Stimulated activated CD4-positive, alpha-beta T cell treated with anti-CD3 and anti-CD28 coated beads, Interleukin-4, amount 100 ng/mL, for 24 hours (primary cell): ENCODE data around the gene KANK4.
"Not testable (repeated sequence)": the region's sequence is repeated elsewhere in the genome, so short reads cannot be mapped to it uniquely, and the experiment has no call there.

ENCODE experiments used
- DNase-seq: peaks from one replicate; pipeline ENCODE4 v3.0.0-alpha.2; 2020

The KANK4 gene

GRCh38 chr1:62234688-62235087 lies 84.5 kb downstream of the KANK4 start:
- DNase-seq: no peak

- DNase-seq: no peak
These were observed 85.2 kb downstream of the KANK4 start for GRCh38 chr1:62233926-62234450.

GRCh38 chr1:62232871-62233278 lies 86.4 kb downstream of the KANK4 start:
- DNase-seq: no peak

- DNase-seq: no peak
These were observed 88.5 kb downstream of the KANK4 start for GRCh38 chr1:62230718-62231117.

- no peak for DNase-seq
These were observed 89.3 kb downstream of the KANK4 start for GRCh38 chr1:62229932-62230331.

GRCh38 chr1:62229468-62229867 lies 89.8 kb downstream of the KANK4 start:
- no peak for DNase-seq

- no peak for DNase-seq
These were observed 90.4 kb downstream of the KANK4 start for GRCh38 chr1:62228883-62229187.

- DNase-seq: no peak
These were observed 90.9 kb downstream of the KANK4 start for GRCh38 chr1:62228136-62228882.

GRCh38 chr1:62227496-62227895 lies 91.7 kb downstream of the KANK4 start:
- no peak for DNase-seq

- no peak for DNase-seq
These were observed 95.1 kb downstream of the KANK4 start for GRCh38 chr1:62224182-62224581.

- no peak for DNase-seq
These were observed 96.9 kb downstream of the KANK4 start for GRCh38 chr1:62222321-62222720.

GRCh38 chr1:62221171-62221570 lies 98.1 kb downstream of the KANK4 start:
- DNase-seq: no peak

- not testable (repeated sequence) for DNase-seq
These were observed 98.8 kb downstream of the KANK4 start for GRCh38 chr1:62220456-62220855.

GRCh38 chr1:62218604-62219003 lies 100.6 kb downstream of the KANK4 start:
- DNase-seq: no peak

GRCh38 chr1:62213075-62213914 lies 105.9 kb downstream of the KANK4 start:
- DNase-seq: no peak

- DNase-seq: no peak
These were observed 106.8 kb downstream of the KANK4 start for GRCh38 chr1:62212411-62212810.

- DNase-seq: no peak
These were observed 108.3 kb downstream of the KANK4 start for GRCh38 chr1:62210960-62211359.

GRCh38 chr1:62209931-62210595 lies 109.2 kb downstream of the KANK4 start:
- no peak for DNase-seq

GRCh38 chr1:62208970-62209369 lies 110.3 kb downstream of the KANK4 start:
- no peak for DNase-seq

GRCh38 chr1:62208087-62208486 lies 111.1 kb downstream of the KANK4 start:
- no peak for DNase-seq

- DNase-seq: no peak
These were observed 112.0 kb downstream of the KANK4 start for GRCh38 chr1:62207187-62207586.

- DNase-seq: no peak
These were observed 120.5 kb downstream of the KANK4 start for GRCh38 chr1:62198781-62199125.

GRCh38 chr1:62198069-62198780 lies 121.0 kb downstream of the KANK4 start:
- DNase-seq: no peak
